H9 (cell line): ENCODE results near the gene UMPS. TPM values are rescaled to one million over a fixed set of nuclear protein-coding genes. Genes with fewer than 3 reads are reported as not detected.
A peak's percentile ranks its signal among the peaks of the same experiment; 100 is the strongest.

Source experiments
- DNase-seq: peaks from one replicate; pipeline ENCODE4 v3.0.0-alpha.2; 2017
- H2AFZ ChIP-seq: one replicate; pipeline ENCODE4 v1.6.1; 2013; ENCODE audit warnings: mild to moderate bottlenecking, low read length, control low read depth, moderate library complexity
- H2AK5ac ChIP-seq: 2 replicates; pipeline ENCODE4 v1.6.1; 2013; ENCODE audit warnings: low read length, control low read depth, mixed read lengths; ENCODE audit not compliant: insufficient read length
- H2BK120ac ChIP-seq: one replicate; pipeline ENCODE4 v1.6.1; 2013; ENCODE audit warnings: low read depth, mild to moderate bottlenecking, low read length, control low read depth, inconsistent platforms; ENCODE audit not compliant: poor library complexity, severe bottlenecking
- H2BK12ac ChIP-seq: 2 replicates; pipeline ENCODE4 v1.6.1; 2013; ENCODE audit warnings: low read length, control low read depth, mixed read lengths, low read depth; ENCODE audit not compliant: insufficient read length
- H2BK15ac ChIP-seq: 2 replicates; pipeline ENCODE4 v1.6.1; 2013; ENCODE audit warnings: low read depth, low read length, control low read depth
- H2BK20ac ChIP-seq: one replicate; pipeline ENCODE4 v1.6.1; 2013; ENCODE audit warnings: low read depth, mild to moderate bottlenecking, low read length, control low read depth, inconsistent platforms; ENCODE audit not compliant: poor library complexity, severe bottlenecking
- H2BK5ac ChIP-seq: 2 replicates; pipeline ENCODE4 v1.6.1; 2013; ENCODE audit warnings: low read length, control low read depth, mixed read lengths; ENCODE audit not compliant: insufficient read length
- H3K14ac ChIP-seq: 2 replicates; pipeline ENCODE4 v1.6.1; 2013; ENCODE audit warnings: low read length, control low read depth; ENCODE audit not compliant: insufficient read depth
- H3K18ac ChIP-seq: 2 replicates; pipeline ENCODE4 v1.6.1; 2013; ENCODE audit warnings: low read depth, mild to moderate bottlenecking, mixed read lengths, low read length, control low read depth; ENCODE audit not compliant: insufficient read length
- H3K23ac ChIP-seq: 2 replicates; pipeline ENCODE4 v1.6.1; 2013; ENCODE audit warnings: low read length, control low read depth, mixed read lengths, low read depth; ENCODE audit not compliant: insufficient read length
- H3K23me2 ChIP-seq: 2 replicates; pipeline ENCODE4 v1.6.1; 2013; ENCODE audit warnings: low read depth, mild to moderate bottlenecking, mixed read lengths, low read length, control low read depth; ENCODE audit not compliant: insufficient read length, poor library complexity, severe bottlenecking
- H3K27ac ChIP-seq: 2 replicates; pipeline ENCODE4 v1.5.1; 2013; ENCODE audit warnings: low read length, control low read depth, mixed read lengths, low read depth; ENCODE audit not compliant: insufficient read length
- H3K27me3 ChIP-seq: 2 replicates; pipeline ENCODE4 v1.6.1; 2013; ENCODE audit warnings: low read length, control low read depth, inconsistent platforms; ENCODE audit not compliant: insufficient read depth
- H3K4ac ChIP-seq: 2 replicates; pipeline ENCODE4 v1.6.1; 2013; ENCODE audit warnings: low read depth, mild to moderate bottlenecking, control low read depth, inconsistent platforms, low read length, moderate library complexity
- H3K4me1 ChIP-seq: 2 replicates; pipeline ENCODE4 v1.6.1; 2013; ENCODE audit warnings: low read length, control low read depth, inconsistent platforms; ENCODE audit not compliant: insufficient read depth
- H3K4me2 ChIP-seq: 2 replicates; pipeline ENCODE4 v1.6.1; 2013; ENCODE audit warnings: low read length, control low read depth, mixed read lengths; ENCODE audit not compliant: insufficient read length, insufficient read depth
- H3K56ac ChIP-seq: 2 replicates; pipeline ENCODE4 v1.6.1; 2013; ENCODE audit warnings: low read depth, mild to moderate bottlenecking, mixed read lengths, low read length, control low read depth; ENCODE audit not compliant: insufficient read length
- H3K79me1 ChIP-seq: 2 replicates; pipeline ENCODE4 v1.6.1; 2013; ENCODE audit warnings: low read depth, mild to moderate bottlenecking, moderate library complexity, low read length, control low read depth, inconsistent platforms; ENCODE audit not compliant: insufficient read depth, poor library complexity, severe bottlenecking
- H3K79me2 ChIP-seq: 2 replicates; pipeline ENCODE4 v1.6.1; 2013; ENCODE audit warnings: low read length, control low read depth, inconsistent platforms; ENCODE audit not compliant: insufficient read depth
- H3K9ac ChIP-seq: 2 replicates; pipeline ENCODE4 v1.6.1; 2013; ENCODE audit warnings: low read length, control low read depth, mixed read lengths; ENCODE audit not compliant: insufficient read length; ENCODE audit errors: extremely low read depth
- H3K9me3 ChIP-seq: one replicate; pipeline ENCODE4 v1.6.1; 2013; ENCODE audit warnings: low read depth, low read length, inconsistent platforms; ENCODE audit not compliant: control insufficient read depth
- H3T11ph ChIP-seq: one replicate; pipeline ENCODE4 v1.6.1; 2013; ENCODE audit warnings: mild to moderate bottlenecking, low read length, control low read depth, inconsistent platforms
- H4K20me1 ChIP-seq: one replicate; pipeline ENCODE4 v1.6.1; 2013; ENCODE audit not compliant: control insufficient read depth, insufficient read length, insufficient read depth
- H4K5ac ChIP-seq: 2 replicates; pipeline ENCODE4 v1.6.1; 2013; ENCODE audit warnings: low read depth, mild to moderate bottlenecking, mixed read lengths, low read length, control low read depth; ENCODE audit not compliant: insufficient read length
- H4K8ac ChIP-seq: replicated peaks from 2 replicates; pipeline ENCODE4 v1.6.1; 2013; ENCODE audit warnings: low read length, control low read depth, mixed read lengths, low read depth; ENCODE audit not compliant: insufficient read length
- H4K91ac ChIP-seq: 2 replicates; pipeline ENCODE4 v1.6.1; 2013; ENCODE audit warnings: low read depth, mild to moderate bottlenecking, moderate library complexity, mixed read lengths, low read length, control low read depth; ENCODE audit not compliant: insufficient read length
- H3K27ac Mint-ChIP-seq, 3 experiments: 2 replicates in 2 of 3; 3 replicates in 1 of 3; pipeline ENCODE4 v1.8.0; 2020 to 2021; ENCODE audit warnings: mixed read lengths in 3 of 3, mild to moderate bottlenecking in 1 of 3, moderate library complexity in 1 of 3
- H3K27me3 Mint-ChIP-seq: 2 replicates; pipeline ENCODE4 v1.8.0; 2021; ENCODE audit warnings: low read depth, mild to moderate bottlenecking, moderate library complexity, mixed read lengths
- H3K36me3 Mint-ChIP-seq, 3 experiments: 2 replicates in 2 of 3; 3 replicates in 1 of 3; pipeline ENCODE4 v1.8.0; 2020 to 2021; ENCODE audit warnings: low read depth in 3 of 3, mixed read lengths in 3 of 3; ENCODE audit not compliant: insufficient read depth in 1 of 3
- H3K4me1 Mint-ChIP-seq, 2 experiments: 2 replicates each; pipeline ENCODE4 v1.8.0; 2020; ENCODE audit warnings: mixed read lengths in 2 of 2
- H3K4me3 Mint-ChIP-seq, 2 experiments: 2 replicates in 1 of 2; 3 replicates in 1 of 2; pipeline ENCODE4 v1.8.0; 2020 to 2021; ENCODE audit warnings: mild to moderate bottlenecking in 2 of 2, mixed read lengths in 2 of 2, moderate library complexity in 1 of 2
- H3K9me3 Mint-ChIP-seq, 2 experiments: 2 replicates in 1 of 2; 3 replicates in 1 of 2; pipeline ENCODE4 v1.8.0; 2020; ENCODE audit warnings: mild to moderate bottlenecking in 2 of 2, mixed read lengths in 2 of 2, moderate library complexity in 1 of 2
- CTCF ChIP-seq: fragments of 200-600 bp; sonication (generic); conservative IDR thresholded peaks from 3 replicates; pipeline ENCODE4 v1.8.0; 2021; ENCODE audit warnings: antibody characterized with exemption, mild to moderate bottlenecking
- WGBS: extraction: QIAGEN DNeasy Blood & Tissue Kit; methylation state at CpG from one replicate; pipeline ENCODE4 v1.1.7; 2013; ENCODE audit warnings: missing lambda C conversion rate, low lambda C conversion rate, mixed read lengths; ENCODE audit not compliant: insufficient read length; ENCODE audit errors: extremely low coverage; 5-methylcytosine and 5-hydroxymethylcytosine counted together
- microRNA-seq: library from miRNA; unstranded; fragments of <30 nt; microRNA quantifications from one replicate; pipeline ENCODE4, GENCODE V29; 2020; ENCODE audit warnings: borderline microRNAs expressed
- total RNA-seq: library from RNA; stranded (reverse); gene quantifications from 2 replicates; pipeline ENCODE4 v1.2.1, GENCODE V29; 2021

UMPS gene
- total RNA-seq, 1 experiment from 2014 or later = 65.4 TPM

DNA sequence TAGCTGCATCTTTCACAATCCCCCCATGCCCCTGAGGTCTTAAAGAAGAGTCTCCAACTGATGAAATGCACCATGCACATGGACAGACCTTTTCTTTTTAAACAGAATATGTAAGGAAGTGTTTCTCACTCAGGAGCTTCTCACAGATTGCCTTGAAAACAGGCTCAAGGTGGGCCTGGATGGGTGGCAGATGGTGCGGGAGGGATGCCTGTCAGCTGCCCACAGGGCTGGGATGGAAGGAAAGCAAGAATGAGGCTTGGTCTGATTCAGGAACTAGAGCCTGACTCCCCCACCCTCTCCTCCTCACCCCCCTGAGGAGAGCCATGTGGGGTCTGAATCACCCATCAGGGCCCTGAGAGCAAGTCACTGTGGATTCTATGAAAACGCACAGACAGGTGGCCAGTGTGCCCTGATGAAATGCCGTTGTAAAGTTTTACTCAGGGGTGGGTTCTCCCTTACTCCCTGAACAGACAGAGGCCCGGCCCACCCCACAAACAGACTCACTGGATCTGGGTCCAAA is 67.2 kb downstream of the UMPS start:
- Histone ChIP-seq H3K56ac (no peak overlapping the region), H3K23me2 (no peaks in the 10 kb centered on the region), H3K79me1 (no peaks in the 10 kb centered on the region), H3K4me2 (no peak overlapping the region), H2BK12ac (no peak overlapping the region), H2BK120ac (no peak overlapping the region), H2AK5ac (no peak overlapping the region), H3K27me3 (no peaks in the 10 kb centered on the region), H2BK5ac (no peak overlapping the region), H3K14ac (no peak overlapping the region), H2BK20ac (no peak overlapping the region), H3K23ac (no peak overlapping the region), H3K9ac (no peak overlapping the region), H2AFZ (no peak overlapping the region), H2BK15ac (no peak overlapping the region), H3K18ac (no peak overlapping the region), H4K5ac (no peak overlapping the region), H4K91ac (no peak overlapping the region), H4K8ac (no peak overlapping the region), H3K9me3 (no peaks in the 10 kb centered on the region), H4K20me1 (no peaks in the 10 kb centered on the region), H3K4me1 (no peaks in the 10 kb centered on the region; the same call in 1 of the 2 replicates), H3K4ac (no peak overlapping the region), H3K79me2 (no peaks in the 10 kb centered on the region), H3K27ac (no peak overlapping the region), H3T11ph (no peak overlapping the region)
- WGBS = no CpG with 5 or more reads among the region's 4 CpGs
- Mint-ChIP-seq H3K36me3 (peaks cover 31 to 64% (median 33%) of the 10 kb centered on the region in 3 experiments), H3K4me1 (peaks cover 16 to 21% of the 10 kb centered on the region in 2 experiments), H3K9me3 (no peaks in the 10 kb centered on the region; a peak in 1 of 5 replicates), H3K4me3 (no peak overlapping the region), H3K27ac (peak overlapping the region in 1 of 3 experiments; percentile 87; a peak in 2 of 7 replicates), H3K27me3 (no peaks in the 10 kb centered on the region)
- no peak for DNase-seq
- no peak for TF ChIP-seq CTCF

Small RNA genes lying within 50 kb of the gene (microRNA-seq; reads per million reads assigned to microRNA genes)
- gene MIR544B = not detected

Other genes starting within 250 kb of the UMPS start
- 146 and 148 TPM in 2 replicates for gene ITGB5, start 156.9 kb downstream of the UMPS start, total RNA-seq
- gene MUC13, start 204.3 kb downstream of the UMPS start, total RNA-seq = not detected in 2 replicates